Activated CD4-positive, alpha-beta T cell treated with anti-CD3 and anti-CD28 coated beads, Interleukin-2, amount 50 U/mL, for 1 hour (primary cell): Measurements from ENCODE around the gene NAA60.
A peak's percentile ranks its signal among the peaks of the same experiment; 100 is the strongest.

Source experiments
- DNase-seq: peaks from one replicate; pipeline ENCODE4 v3.0.0-alpha.2; 2020

Gene NAA60

GRCh38 chr16:3443108-3444031 lies at the start of gene NAA60, which contains the start of gene ZNF597:
TSS of gene NAA60 (plus strand) at chr16:3443680. CDS start at chr16:3476228, 32,548 bp downstream.
TSS of gene ZNF597 (minus strand) at chr16:3443504. CDS start at chr16:3443153, 351 bp downstream.
- DNase-seq = peak; percentile 67

GRCh38 chr16:3400446-3400778 lies 43.1 kb upstream of the NAA60 start:
- no peak for DNase-seq

- peak; percentile 97 for DNase-seq
Measured at GRCh38 chr16:3400779-3401688, 42.4 kb upstream of the NAA60 start, which contains the start of the genes ZNF174 and ZSCAN32. TSS of gene ZNF174 (plus strand) at chr16:3401215. CDS start at chr16:3402005, 790 bp downstream. TSS of gene ZSCAN32 (minus strand) at chr16:3401004. CDS start at chr16:3397557, 3,447 bp downstream.

GRCh38 chr16:3401719-3402397 lies 41.6 kb upstream of the NAA60 start:
- DNase-seq = no peak

- no peak for DNase-seq
Measured at GRCh38 chr16:3408561-3409197, 34.8 kb upstream of the NAA60 start.

GRCh38 chr16:3413730-3414379 lies 29.6 kb upstream of the NAA60 start:
- DNase-seq = no peak

- DNase-seq = no peak
Measured at GRCh38 chr16:3431779-3432219, 11.7 kb upstream of the NAA60 start.

- no peak for DNase-seq
Measured at GRCh38 chr16:3434373-3434772, 9.1 kb upstream of the NAA60 start.

GRCh38 chr16:3439637-3440036 lies 3.8 kb upstream of the NAA60 start:
- DNase-seq = no peak

- no peak for DNase-seq
Measured at GRCh38 chr16:3444032-3444388, 530 bp downstream of the NAA60 start.

GRCh38 chr16:3454093-3454492 lies 10.6 kb downstream of the NAA60 start:
- DNase-seq = no peak

- no peak for DNase-seq
Measured at GRCh38 chr16:3454631-3455147, 11.2 kb downstream of the NAA60 start.

- peak; percentile 87 for DNase-seq
Measured at GRCh38 chr16:3457434-3458252, 14.2 kb downstream of the NAA60 start.

GRCh38 chr16:3458278-3458851 lies 14.9 kb downstream of the NAA60 start:
- no peak for DNase-seq

GRCh38 chr16:3458852-3459361 lies 15.4 kb downstream of the NAA60 start:
- DNase-seq = no peak

- no peak for DNase-seq
Measured at GRCh38 chr16:3459401-3460090, 16.1 kb downstream of the NAA60 start.

- no peak for DNase-seq
Measured at GRCh38 chr16:3460121-3460520, 16.6 kb downstream of the NAA60 start.

- DNase-seq = no peak
Measured at GRCh38 chr16:3460585-3460984, 17.1 kb downstream of the NAA60 start.

GRCh38 chr16:3461151-3461550 lies 17.7 kb downstream of the NAA60 start:
- peak; percentile 25 for DNase-seq
